T-helper 2 cell treated with Interferon-gamma antibody and Interleukin-4, amounts not matched to agents 5 μg/mL and 100 μg/mL, for 36 hours (primary cell): ENCODE measurements around the gene ZNF547.
"Not testable (repeated sequence)": the region's sequence is repeated elsewhere in the genome, so short reads cannot be mapped to it uniquely, and the experiment has no call there.

ENCODE experiments used
- DNase-seq: peaks from one replicate; pipeline ENCODE4 v3.0.0; 2021; ENCODE audit warnings: low spot score
- H3K27ac Mint-ChIP-seq: one replicate; pipeline ENCODE4 v1.8.0; 2021; ENCODE audit warnings: mild to moderate bottlenecking, mixed read lengths
- H3K27me3 Mint-ChIP-seq: one replicate; pipeline ENCODE4 v1.8.0; 2021; ENCODE audit warnings: low read depth, mixed read lengths
- H3K36me3 Mint-ChIP-seq: one replicate; pipeline ENCODE4 v1.8.0; 2021; ENCODE audit warnings: low read depth, mixed read lengths
- H3K4me1 Mint-ChIP-seq: one replicate; pipeline ENCODE4 v1.8.0; 2021; ENCODE audit warnings: low read depth, mixed read lengths
- H3K4me3 Mint-ChIP-seq: one replicate; pipeline ENCODE4 v1.8.0; 2022; ENCODE audit warnings: mild to moderate bottlenecking, moderate library complexity, mixed read lengths
- H3K9me3 Mint-ChIP-seq: one replicate; pipeline ENCODE4 v1.8.0; 2021; ENCODE audit warnings: mixed read lengths

Gene ZNF547

DNA sequence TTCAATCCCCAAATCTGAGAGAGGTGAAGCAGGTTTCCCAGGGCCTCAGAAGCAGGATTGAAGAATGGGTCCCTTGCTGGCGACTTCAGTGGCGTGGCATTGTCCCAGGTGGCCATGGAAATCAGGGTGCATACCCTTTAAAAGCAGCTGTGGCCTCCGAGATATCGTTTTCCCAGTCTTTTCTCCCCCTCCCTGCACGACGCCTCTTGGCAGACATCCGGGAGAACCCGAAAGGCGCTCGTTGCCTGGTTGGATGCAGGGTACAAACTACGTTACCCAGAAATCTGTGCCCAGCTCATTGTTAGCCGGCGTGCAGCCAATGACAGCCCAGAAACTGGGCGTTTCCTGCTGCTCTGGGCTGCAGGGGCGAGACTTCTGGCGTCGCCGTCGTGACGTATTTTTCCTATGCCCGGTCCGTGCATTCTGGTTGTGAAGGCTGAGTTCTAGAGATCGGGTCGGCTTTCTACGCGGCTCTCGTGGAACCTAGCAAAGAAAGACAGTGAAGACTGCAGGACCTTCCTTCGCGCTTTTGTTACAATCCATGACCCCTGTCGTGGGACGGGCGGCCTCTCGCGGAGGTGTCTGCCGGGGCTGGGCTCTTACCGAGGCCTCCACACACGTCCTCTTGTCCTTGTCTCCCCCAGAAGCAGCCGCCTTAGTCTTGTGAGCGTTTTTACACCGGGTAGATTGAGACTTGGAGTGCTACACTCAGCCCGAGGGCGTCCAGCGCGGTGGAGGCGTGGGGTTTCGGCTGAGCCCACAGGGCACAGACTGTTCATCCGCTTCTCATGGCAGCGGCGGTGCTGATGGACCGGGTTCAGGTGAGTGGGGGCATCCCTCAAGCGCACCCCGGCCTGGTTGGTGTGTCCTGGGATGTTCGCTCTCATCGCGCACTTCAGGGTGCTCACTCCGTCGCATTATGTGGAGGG lies 12.2 kb upstream of the ZNF547 start, which contains the start of gene ZNF304:
Gene ZNF304 (plus strand): TSS at position 395 of the 929 bp plus-strand sequence. CDS start 394 bp downstream, at position 789.
- DNase-seq, result peak; percentile 87
- Mint-ChIP-seq H3K36me3 (peaks cover 55% of the 10 kb centered on the region), H3K4me3 (peak within 1 kb of the TSS; percentile 93), H3K9me3 (peaks cover 51% of the 10 kb centered on the region), H3K4me1 (peaks cover 17% of the 10 kb centered on the region), H3K27ac (peak within 1 kb of the TSS; percentile 83), H3K27me3 (no peaks in the 10 kb centered on the region)

DNA sequence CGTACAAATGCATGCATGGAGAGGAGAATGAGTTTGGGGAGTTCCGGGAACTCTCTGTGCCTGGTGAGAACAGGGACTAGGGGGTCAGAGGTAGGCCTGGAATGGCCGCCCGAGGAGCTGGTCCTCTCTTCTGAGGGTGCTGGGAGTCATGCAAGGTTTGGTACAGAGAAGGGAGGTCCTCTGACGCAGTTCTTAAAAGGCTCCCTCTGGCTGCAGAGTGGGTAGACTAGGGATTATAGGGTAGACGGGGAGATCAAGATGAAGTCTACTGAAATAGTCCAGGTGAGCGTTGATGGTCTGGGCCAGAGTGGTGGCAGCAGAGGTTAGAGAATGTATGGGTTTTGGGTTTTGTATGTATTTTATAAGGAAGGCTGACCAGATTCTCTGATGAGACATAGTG lies 11.5 kb upstream of the ZNF547 start:
- Mint-ChIP-seq H3K4me1 (peaks cover 17% of the 10 kb centered on the region), H3K9me3 (peaks cover 57% of the 10 kb centered on the region), H3K27ac (peak overlapping the region; percentile 83), H3K36me3 (peaks cover 62% of the 10 kb centered on the region), H3K27me3 (no peaks in the 10 kb centered on the region), H3K4me3 (peak overlapping the region; percentile 93)
- no peak for DNase-seq

DNA sequence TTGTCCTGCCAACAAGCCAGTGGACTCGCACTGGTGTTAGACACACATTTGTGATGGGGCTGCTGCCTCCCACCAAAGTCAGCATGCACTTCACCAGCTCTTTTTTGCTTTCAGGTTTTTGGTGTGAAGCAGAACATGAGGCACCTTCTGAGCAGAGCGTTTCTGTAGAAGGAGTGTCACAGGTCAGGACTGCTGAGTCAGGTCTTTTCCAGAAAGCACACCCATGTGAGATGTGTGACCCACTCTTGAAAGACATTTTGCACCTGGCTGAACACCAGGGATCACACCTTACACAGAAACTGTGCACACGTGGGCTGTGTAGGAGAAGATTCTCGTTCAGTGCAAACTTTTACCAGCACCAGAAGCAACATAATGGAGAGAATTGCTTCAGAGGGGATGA lies 7.4 kb upstream of the ZNF547 start:
- H3K4me3 Mint-ChIP-seq, result no peak overlapping the region
- peaks cover 75% of the 10 kb centered on the region for H3K9me3 Mint-ChIP-seq
- H3K27me3 Mint-ChIP-seq, result no peaks in the 10 kb centered on the region
- DNase-seq, result no peak
- no peak overlapping the region for H3K27ac Mint-ChIP-seq
- peaks cover 15% of the 10 kb centered on the region for H3K4me1 Mint-ChIP-seq
- H3K36me3 Mint-ChIP-seq, result peaks cover 82% of the 10 kb centered on the region

DNA sequence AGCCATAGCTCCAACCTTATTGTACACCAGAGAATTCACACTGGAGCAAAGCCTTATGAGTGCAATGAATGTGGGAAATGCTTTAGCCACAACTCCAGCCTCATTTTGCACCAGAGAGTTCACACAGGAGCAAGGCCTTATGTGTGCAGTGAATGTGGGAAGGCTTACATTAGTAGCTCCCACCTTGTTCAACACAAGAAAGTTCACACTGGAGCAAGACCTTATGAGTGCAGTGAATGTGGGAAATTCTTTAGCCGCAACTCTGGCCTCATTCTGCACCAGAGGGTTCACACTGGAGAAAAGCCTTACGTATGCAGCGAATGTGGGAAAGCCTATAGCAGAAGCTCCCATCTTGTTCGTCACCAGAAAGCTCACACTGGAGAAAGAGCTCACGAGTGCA lies 5.9 kb upstream of the ZNF547 start:
- Mint-ChIP-seq H3K36me3 (peaks cover 74% of the 10 kb centered on the region), H3K27me3 (no peaks in the 10 kb centered on the region), H3K4me3 (no peak overlapping the region), H3K27ac (no peak overlapping the region), H3K4me1 (peaks cover 5% of the 10 kb centered on the region), H3K9me3 (peaks cover 69% of the 10 kb centered on the region)
- no peak for DNase-seq

DNA sequence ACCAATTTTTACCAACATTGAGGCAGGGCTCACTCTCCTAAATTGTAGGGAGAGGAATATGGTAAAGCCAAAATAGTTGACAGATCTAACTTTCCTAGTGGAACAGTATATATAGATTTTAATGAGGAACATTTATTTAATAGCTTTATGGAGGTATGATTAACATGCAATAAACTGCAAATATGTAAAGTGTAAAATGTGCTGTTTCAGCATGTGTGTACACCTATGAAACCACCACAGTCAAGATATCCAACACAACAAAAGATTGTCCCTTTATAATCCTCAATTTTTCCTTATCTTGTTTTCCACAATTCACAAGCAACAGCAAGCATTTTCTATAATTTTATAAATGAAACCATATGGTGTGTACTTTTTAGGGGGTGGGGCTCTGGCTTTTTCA lies 4.1 kb upstream of the ZNF547 start:
- H3K36me3 Mint-ChIP-seq, result peaks cover 66% of the 10 kb centered on the region
- no peak overlapping the region for H3K27ac Mint-ChIP-seq
- H3K4me3 Mint-ChIP-seq, result no peak overlapping the region
- H3K9me3 Mint-ChIP-seq, result peaks cover 65% of the 10 kb centered on the region
- peaks cover 10% of the 10 kb centered on the region for H3K4me1 Mint-ChIP-seq
- peaks cover 3% of the 10 kb centered on the region for H3K27me3 Mint-ChIP-seq
- no peak for DNase-seq

DNA sequence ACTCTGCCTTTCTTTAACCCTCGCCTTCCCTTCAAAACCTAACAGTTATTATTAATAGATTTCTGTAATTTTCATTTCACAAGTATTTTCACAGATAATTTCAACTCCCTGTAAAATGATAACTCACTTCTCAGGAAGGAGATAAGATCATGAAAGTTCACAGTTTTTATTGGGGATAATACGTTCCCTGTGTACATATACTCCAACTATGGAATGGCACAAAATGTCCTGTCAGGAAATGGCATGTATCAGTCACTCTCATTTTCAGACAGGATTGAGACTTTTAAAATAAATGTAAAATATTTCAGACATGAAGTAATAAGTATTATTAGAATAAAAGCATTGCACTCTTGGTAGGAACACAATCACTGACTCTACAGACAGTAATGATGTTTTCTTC lies 932 bp upstream of the ZNF547 start:
- peaks cover 42% of the 10 kb centered on the region for H3K9me3 Mint-ChIP-seq
- H3K27ac Mint-ChIP-seq, result no peak overlapping the region

DNA sequence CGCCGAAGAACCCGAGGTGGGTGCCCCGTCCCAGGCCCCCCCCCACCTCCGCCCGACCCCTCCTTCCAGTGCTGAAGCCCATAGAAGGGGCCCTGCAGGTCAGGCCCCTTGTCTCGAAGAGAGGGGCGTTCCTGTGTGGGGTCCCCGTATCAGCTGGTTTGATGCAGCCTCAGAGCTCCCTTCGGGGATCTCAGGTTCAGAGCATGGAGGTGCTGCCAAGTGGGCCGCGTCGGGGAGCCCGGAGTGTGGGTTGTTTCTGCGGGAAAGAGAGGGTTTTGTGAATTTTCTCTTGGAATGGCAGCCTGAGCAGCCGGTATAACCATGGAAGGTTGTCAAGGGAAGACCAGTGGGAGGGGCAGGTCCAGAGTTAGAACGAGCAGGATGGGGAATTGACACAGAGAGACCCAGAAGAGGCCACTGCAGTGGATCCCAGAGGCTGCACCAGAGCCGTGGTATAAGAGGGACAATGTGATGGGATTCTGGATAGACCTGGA lies 384 bp downstream of the ZNF547 start:
- Mint-ChIP-seq H3K4me1 (peaks cover 10% of the 10 kb centered on the region), H3K27me3 (peaks cover 3% of the 10 kb centered on the region), H3K27ac (peak overlapping the region; percentile 96), H3K9me3 (peaks cover 35% of the 10 kb centered on the region), H3K4me3 (peak overlapping the region; percentile 94), H3K36me3 (peaks cover 29% of the 10 kb centered on the region)
- DNase-seq, result no peak

More for the DNA sequence above, 932 bp upstream of the ZNF547 start:
- Mint-ChIP-seq H3K4me1 (peaks cover 10% of the 10 kb centered on the region), H3K4me3 (peak overlapping the region; percentile 94), H3K36me3 (peaks cover 38% of the 10 kb centered on the region), H3K27me3 (peaks cover 3% of the 10 kb centered on the region)
- no peak for DNase-seq

DNA sequence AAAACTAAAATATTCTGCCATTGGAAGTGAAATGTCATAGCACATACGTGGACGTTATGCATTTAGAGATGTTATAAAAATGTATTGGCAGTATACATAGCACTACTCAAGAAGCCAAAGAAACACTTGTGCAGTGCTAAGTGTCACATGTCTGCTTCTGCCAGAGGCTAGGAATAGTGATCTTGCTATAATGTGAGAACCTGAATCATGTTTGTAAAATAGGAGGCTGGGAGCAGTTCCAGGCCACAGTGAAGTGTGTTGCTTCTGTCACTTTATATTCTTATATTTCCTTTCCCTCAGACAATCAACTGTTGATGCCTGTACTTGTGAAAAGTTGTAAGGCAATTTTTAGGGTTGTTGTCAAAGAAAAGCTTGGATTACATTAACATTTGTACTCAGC lies 3.4 kb downstream of the ZNF547 start:
- Mint-ChIP-seq H3K27me3 (peaks cover 3% of the 10 kb centered on the region), H3K4me3 (no peak overlapping the region), H3K9me3 (peaks cover 32% of the 10 kb centered on the region), H3K36me3 (peaks cover 34% of the 10 kb centered on the region), H3K27ac (no peak overlapping the region), H3K4me1 (peaks cover 10% of the 10 kb centered on the region)
- DNase-seq, result no peak

DNA sequence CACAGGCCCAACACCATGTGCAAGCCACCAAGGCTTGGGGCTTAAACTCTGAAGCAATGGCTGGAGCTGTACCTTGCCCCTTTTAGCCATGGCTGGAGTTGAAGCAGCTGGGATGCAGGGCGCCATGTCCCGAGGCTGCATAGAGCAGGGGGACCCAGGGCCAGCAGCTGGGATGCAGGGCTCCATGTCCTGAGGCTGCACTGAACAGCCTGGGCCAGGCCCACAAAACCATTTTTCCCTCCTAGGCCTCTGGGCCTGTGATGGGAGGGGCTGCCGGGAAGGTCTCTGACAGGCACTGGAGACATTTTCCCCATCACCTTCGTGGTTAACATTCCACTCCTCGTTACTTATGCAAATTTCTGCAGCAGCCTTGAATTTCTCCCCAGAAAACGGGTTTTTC lies 10.8 kb downstream of the ZNF547 start:
- Mint-ChIP-seq H3K27me3 (no peaks in the 10 kb centered on the region), H3K4me3 (no peak overlapping the region), H3K36me3 (peaks cover 65% of the 10 kb centered on the region), H3K4me1 (no peaks in the 10 kb centered on the region), H3K27ac (no peak overlapping the region), H3K9me3 (peaks cover 71% of the 10 kb centered on the region)
- no peak for DNase-seq

DNA sequence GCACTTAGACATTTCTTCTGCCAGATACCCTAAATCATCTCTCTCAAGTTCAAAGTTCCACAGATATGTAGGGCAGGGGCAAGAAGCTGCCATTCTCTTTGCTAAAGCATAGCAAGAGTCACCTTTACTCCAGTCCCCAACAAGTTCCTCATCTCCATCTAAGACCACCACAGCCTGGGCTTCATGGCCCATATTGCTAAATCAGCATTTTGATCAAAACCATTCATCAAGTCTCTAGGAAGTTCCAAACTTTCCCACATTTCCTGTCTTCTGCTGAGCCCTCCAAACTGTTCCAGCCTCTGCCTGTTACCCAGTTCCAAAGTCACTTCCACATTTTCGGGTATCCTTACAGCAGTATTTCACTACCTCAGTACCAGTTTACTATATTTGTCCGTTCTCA lies 11.3 kb downstream of the ZNF547 start:
- not testable (repeated sequence) for H3K4me3 Mint-ChIP-seq, H3K27me3 Mint-ChIP-seq, H3K4me1 Mint-ChIP-seq, H3K27ac Mint-ChIP-seq, DNase-seq
- Mint-ChIP-seq H3K9me3 (peaks cover 73% of the 10 kb centered on the region), H3K36me3 (peaks cover 67% of the 10 kb centered on the region)

DNA sequence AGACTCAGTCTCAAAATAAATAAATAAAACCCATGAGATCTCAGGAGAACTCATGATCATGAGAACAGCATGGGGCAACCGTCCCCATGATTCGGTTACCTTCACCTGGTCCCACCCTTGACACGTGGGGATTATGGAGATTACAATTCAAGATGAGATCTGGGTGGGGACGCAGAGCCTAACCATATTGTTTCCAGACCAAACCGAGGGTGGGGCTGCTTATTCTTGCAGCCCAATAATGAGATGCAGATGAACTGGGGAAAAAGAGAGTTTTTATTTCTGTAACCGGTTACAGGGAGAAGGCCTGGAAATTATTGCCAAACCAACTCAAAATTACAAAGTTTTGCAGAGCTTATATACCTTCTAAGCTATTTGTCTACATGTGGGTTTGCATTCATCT lies 12.8 kb downstream of the ZNF547 start:
- Mint-ChIP-seq H3K4me3 (no peak overlapping the region), H3K27me3 (no peaks in the 10 kb centered on the region), H3K4me1 (no peaks in the 10 kb centered on the region), H3K9me3 (peaks cover 82% of the 10 kb centered on the region), H3K36me3 (peaks cover 60% of the 10 kb centered on the region), H3K27ac (no peak overlapping the region)
- DNase-seq, result no peak

DNA sequence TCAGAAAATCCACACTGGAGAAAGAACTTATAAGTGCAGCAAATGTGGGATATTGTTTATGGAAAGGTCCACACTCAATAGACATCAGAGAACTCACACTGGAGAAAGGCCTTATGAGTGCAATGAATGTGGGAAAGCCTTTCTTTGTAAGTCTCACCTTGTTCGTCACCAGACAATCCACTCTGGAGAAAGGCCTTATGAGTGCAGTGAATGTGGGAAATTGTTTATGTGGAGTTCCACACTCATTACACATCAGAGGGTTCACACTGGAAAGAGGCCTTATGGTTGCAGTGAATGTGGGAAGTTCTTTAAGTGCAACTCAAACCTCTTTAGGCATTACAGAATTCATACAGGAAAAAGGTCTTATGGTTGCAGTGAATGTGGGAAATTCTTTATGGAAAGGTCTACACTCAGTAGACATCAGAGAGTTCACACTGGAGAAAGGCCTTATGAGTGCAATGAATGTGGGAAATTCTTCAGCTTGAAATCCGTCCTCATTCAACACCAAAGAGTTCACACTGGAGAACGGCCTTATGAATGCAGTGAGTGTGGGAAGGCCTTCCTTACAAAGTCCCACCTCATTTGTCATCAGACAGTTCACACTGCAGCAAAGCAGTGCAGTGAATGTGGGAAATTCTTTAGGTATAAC lies 14.3 kb downstream of the ZNF547 start:
- no peak overlapping the region for H3K27ac Mint-ChIP-seq
- peaks cover 47% of the 10 kb centered on the region for H3K36me3 Mint-ChIP-seq
- H3K27me3 Mint-ChIP-seq, result no peaks in the 10 kb centered on the region
- H3K9me3 Mint-ChIP-seq, result peaks cover 75% of the 10 kb centered on the region
- no peaks in the 10 kb centered on the region for H3K4me1 Mint-ChIP-seq
- no peak overlapping the region for H3K4me3 Mint-ChIP-seq
- DNase-seq, result no peak

DNA sequence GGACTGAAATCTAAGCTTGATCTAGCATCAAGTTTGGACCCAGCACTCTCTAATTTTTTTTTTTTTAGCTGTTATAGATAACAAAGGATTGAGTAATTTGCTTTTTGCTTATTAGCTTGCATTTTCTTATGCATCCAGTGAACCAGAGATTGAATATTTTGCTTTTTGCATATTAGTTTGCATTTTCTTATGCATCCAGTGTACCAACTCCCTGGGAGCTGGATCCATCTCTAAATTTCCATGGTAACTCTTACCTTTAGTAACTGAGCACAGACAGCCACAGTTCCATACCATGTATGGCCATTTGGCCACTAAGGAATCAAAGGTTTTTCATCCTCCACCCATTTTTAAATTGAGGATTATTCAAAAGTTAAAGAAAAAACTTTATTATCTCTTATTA lies 17.6 kb downstream of the ZNF547 start:
- Mint-ChIP-seq H3K27me3 (no peaks in the 10 kb centered on the region), H3K4me1 (no peaks in the 10 kb centered on the region), H3K9me3 (peaks cover 65% of the 10 kb centered on the region)

DNA sequence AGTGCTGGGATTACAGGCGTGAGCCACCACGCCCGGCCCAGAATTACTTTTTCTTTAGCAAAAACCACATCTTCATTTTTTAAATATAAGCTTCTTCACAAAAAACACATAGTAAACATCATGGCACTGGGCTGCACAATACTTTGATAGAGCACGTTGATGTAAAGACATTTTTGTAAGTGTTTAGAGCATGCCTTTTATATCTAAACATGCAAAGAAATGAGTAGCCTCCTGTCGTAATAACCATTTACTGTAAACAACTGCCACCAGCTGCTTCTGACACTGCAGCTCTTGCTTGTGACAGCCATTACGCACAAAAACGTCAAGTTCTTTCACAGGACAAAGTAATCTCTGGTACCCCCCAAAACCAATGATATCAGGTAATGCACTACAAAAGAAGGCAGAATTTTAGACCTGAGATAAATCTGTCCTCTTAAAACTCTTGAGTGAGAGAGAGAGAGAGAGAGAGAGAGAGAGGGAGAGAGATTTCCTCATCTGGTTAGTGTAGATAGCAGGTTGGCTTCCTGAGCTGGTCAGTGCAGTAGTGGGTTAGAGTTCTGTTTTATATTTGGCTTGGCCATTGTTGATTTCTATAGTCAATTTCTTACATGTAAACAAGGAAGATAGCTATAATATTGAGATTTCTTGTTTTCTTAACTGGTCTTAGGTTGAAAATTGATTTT lies 19.6 kb downstream of the ZNF547 start:
- Mint-ChIP-seq H3K9me3 (peaks cover 62% of the 10 kb centered on the region), H3K36me3 (peaks cover 12% of the 10 kb centered on the region), H3K4me1 (no peaks in the 10 kb centered on the region), H3K27me3 (no peaks in the 10 kb centered on the region), H3K4me3 (no peak overlapping the region), H3K27ac (no peak overlapping the region)
- no peak for DNase-seq

More for the DNA sequence above, 17.6 kb downstream of the ZNF547 start:
- Mint-ChIP-seq H3K4me3 (no peak overlapping the region), H3K36me3 (peaks cover 26% of the 10 kb centered on the region), H3K27ac (no peak overlapping the region)
- DNase-seq, result no peak
